Activated naive CD8-positive, alpha-beta T cell treated with anti-CD3 and anti-CD28 coated beads, Interleukin-2, amount 10 ng/mL, durations not matched to agents 7 days and 5 days (primary cell): ENCODE results near the gene GSTO2. TPM values are rescaled to one million over a fixed set of nuclear protein-coding genes. Genes with fewer than 3 reads are reported as not detected.
A peak's percentile ranks its signal among the peaks of the same experiment; 100 is the strongest.

ENCODE experiments used
- ATAC-seq: fragments of 150-1000 bp; cut with Tn5 transposase; one replicate; pipeline ENCODE4 v1.10.0; 2021; ENCODE audit warnings: low read depth, moderate library complexity
- POLR2A ChIA-PET: fragments of 350-600 bp; sonication (Branson Sonifier 250); formaldehyde crosslinking; loops from one replicate; lab custom pipeline; 2021; ENCODE audit warnings: antibody characterized with exemption; lab: Charles Lee
- DNase-seq: peaks from one replicate; pipeline ENCODE4 v3.0.0; 2021
- H3K27ac Mint-ChIP-seq: one replicate; pipeline ENCODE4 v1.8.0; 2022; ENCODE audit warnings: mild to moderate bottlenecking, mixed read lengths
- H3K27me3 Mint-ChIP-seq: one replicate; pipeline ENCODE4 v1.8.0; 2022; ENCODE audit warnings: mild to moderate bottlenecking, moderate library complexity, mixed read lengths
- H3K36me3 Mint-ChIP-seq: one replicate; pipeline ENCODE4 v1.8.0; 2021; ENCODE audit warnings: mild to moderate bottlenecking, mixed read lengths
- H3K4me1 Mint-ChIP-seq: one replicate; pipeline ENCODE4 v1.8.0; 2021; ENCODE audit warnings: mixed read lengths
- H3K4me3 Mint-ChIP-seq: one replicate; pipeline ENCODE4 v1.8.0; 2022; ENCODE audit warnings: mild to moderate bottlenecking, moderate library complexity, mixed read lengths
- H3K9me3 Mint-ChIP-seq: one replicate; pipeline ENCODE4 v1.8.0; 2021; ENCODE audit warnings: mixed read lengths
- total RNA-seq, 2 experiments: library from RNA; stranded (reverse); gene quantifications; one replicate each; pipeline ENCODE4 v1.2.3, GENCODE V29; 2021

GSTO2 gene
- total RNA-seq, 2 experiments from 2014 or later: 1.4 TPM

- ATAC-seq (no peak), DNase-seq (no peak)
- Mint-ChIP-seq H3K36me3 (peaks cover 40% of the 10 kb centered on the region), H3K4me1 (peaks cover 62% of the 10 kb centered on the region), H3K27ac (peak overlapping the region; percentile 37), H3K4me3 (peak overlapping the region; percentile 99), H3K27me3 (no peaks in the 10 kb centered on the region), H3K9me3 (no peaks in the 10 kb centered on the region)
- POLR2A ChIA-PET: interaction anchor here (0.7 to 4.0 kb wide), 5 partner anchors 10 to 366 kb away, joined by 3 to 29 read pairs (median 4); partner anchors contain the start of genes CFAP43, GSTO2 and SFR1
These were observed 12.5 kb upstream of the GSTO2 start for GRCh38 chr10:104256335-104256961.

- Mint-ChIP-seq H3K4me3 (peak overlapping the region; percentile 9), H3K36me3 (peaks cover 41% of the 10 kb centered on the region), H3K4me1 (peaks cover 66% of the 10 kb centered on the region), H3K27ac (no peak overlapping the region), H3K9me3 (no peaks in the 10 kb centered on the region), H3K27me3 (no peaks in the 10 kb centered on the region)
- POLR2A ChIA-PET: interaction anchor here (0.7 to 4.0 kb wide), 3 partner anchors 10 to 367 kb away, joined by 3 to 29 read pairs (median 4); partner anchors contain the start of genes GSTO2 and SFR1
- DNase-seq (no peak), ATAC-seq (no peak)
These were observed 11.7 kb upstream of the GSTO2 start for GRCh38 chr10:104257235-104257634.

- Mint-ChIP-seq H3K4me3 (no peak overlapping the region), H3K36me3 (peaks cover 42% of the 10 kb centered on the region), H3K27ac (no peak overlapping the region), H3K27me3 (no peaks in the 10 kb centered on the region), H3K9me3 (no peaks in the 10 kb centered on the region), H3K4me1 (peaks cover 63% of the 10 kb centered on the region)
- no peak for ATAC-seq
- POLR2A ChIA-PET: no interaction called here
- no peak for DNase-seq
These were observed 10.8 kb upstream of the GSTO2 start for GRCh38 chr10:104258209-104258608.

- Mint-ChIP-seq H3K27ac (peak overlapping the region; percentile 70), H3K4me1 (peaks cover 57% of the 10 kb centered on the region), H3K9me3 (no peaks in the 10 kb centered on the region), H3K4me3 (no peak overlapping the region), H3K27me3 (no peaks in the 10 kb centered on the region), H3K36me3 (peaks cover 47% of the 10 kb centered on the region)
- POLR2A ChIA-PET: no interaction called here
- no peak for ATAC-seq
- no peak for DNase-seq
These were observed 9.5 kb upstream of the GSTO2 start for GRCh38 chr10:104259456-104259855.

- Mint-ChIP-seq H3K27ac (peak overlapping the region; percentile 70), H3K4me1 (peaks cover 59% of the 10 kb centered on the region), H3K9me3 (no peaks in the 10 kb centered on the region), H3K27me3 (no peaks in the 10 kb centered on the region), H3K36me3 (peaks cover 48% of the 10 kb centered on the region), H3K4me3 (peak overlapping the region; percentile 21)
- no peak for DNase-seq
- no peak for ATAC-seq
- POLR2A ChIA-PET: no interaction called here
These were observed 8.8 kb upstream of the GSTO2 start for GRCh38 chr10:104259999-104260774.

- POLR2A ChIA-PET: no interaction called here
- peak; percentile 37 for ATAC-seq
- H3K36me3 Mint-ChIP-seq: peaks cover 51% of the 10 kb centered on the region
- H3K27ac Mint-ChIP-seq: peak overlapping the region; percentile 70
- no peak for DNase-seq
- H3K4me3 Mint-ChIP-seq: peak overlapping the region; percentile 21
- peaks cover 59% of the 10 kb centered on the region for H3K4me1 Mint-ChIP-seq
- H3K27me3 Mint-ChIP-seq: no peaks in the 10 kb centered on the region
- H3K9me3 Mint-ChIP-seq: no peaks in the 10 kb centered on the region
These were observed 8.2 kb upstream of the GSTO2 start for GRCh38 chr10:104260775-104261115.

- no peak for ATAC-seq
- Mint-ChIP-seq H3K4me1 (peaks cover 53% of the 10 kb centered on the region), H3K9me3 (no peaks in the 10 kb centered on the region), H3K27me3 (no peaks in the 10 kb centered on the region), H3K4me3 (no peak overlapping the region), H3K36me3 (peaks cover 60% of the 10 kb centered on the region), H3K27ac (no peak overlapping the region)
- no peak for DNase-seq
- POLR2A ChIA-PET: interaction anchor here (1.0 kb wide), 1 partner anchor 292 kb away, joined by 3 read pairs; no protein-coding TSS in a partner anchor
These were observed 6.9 kb upstream of the GSTO2 start for GRCh38 chr10:104262055-104262454.

GRCh38 chr10:104264783-104265182 is 4.2 kb upstream of the GSTO2 start:
- H3K9me3 Mint-ChIP-seq: no peaks in the 10 kb centered on the region
- no peaks in the 10 kb centered on the region for H3K27me3 Mint-ChIP-seq
- POLR2A ChIA-PET: interaction anchor here (4.9 kb wide), 1 partner anchor 10 kb away, joined by 29 read pairs; the partner anchor contains the start of gene GSTO1
- no peak for ATAC-seq
- H3K4me3 Mint-ChIP-seq: no peak overlapping the region
- H3K27ac Mint-ChIP-seq: no peak overlapping the region
- peaks cover 49% of the 10 kb centered on the region for H3K4me1 Mint-ChIP-seq
- DNase-seq: no peak
- H3K36me3 Mint-ChIP-seq: peaks cover 49% of the 10 kb centered on the region

- peak overlapping the region; percentile 85 for H3K4me3 Mint-ChIP-seq
- POLR2A ChIA-PET: interaction anchor here (0.8 to 4.9 kb wide), 3 partner anchors 13 to 351 kb away, joined by 3 to 29 read pairs (median 3); partner anchors contain the start of genes GSTO1 and ITPRIP
These were observed 1.1 kb upstream of the GSTO2 start for GRCh38 chr10:104267721-104268404.

GRCh38 chr10:104268405-104268712 is 625 bp upstream of the GSTO2 start:
- Mint-ChIP-seq H3K36me3 (peaks cover 30% of the 10 kb centered on the region), H3K4me3 (peak overlapping the region; percentile 85), H3K27me3 (no peaks in the 10 kb centered on the region), H3K9me3 (no peaks in the 10 kb centered on the region), H3K27ac (peak overlapping the region; percentile 86), H3K4me1 (peaks cover 29% of the 10 kb centered on the region)
- ATAC-seq (no peak), DNase-seq (no peak)
- POLR2A ChIA-PET: interaction anchor here (0.9 to 4.9 kb wide), 8 partner anchors 12 to 352 kb away, joined by 3 to 29 read pairs (median 4); partner anchors contain the start of genes CFAP58 and GSTO1

More at GRCh38 chr10:104267721-104268404, 1.1 kb upstream of the GSTO2 start:
- Mint-ChIP-seq H3K27me3 (no peaks in the 10 kb centered on the region), H3K36me3 (peaks cover 30% of the 10 kb centered on the region), H3K27ac (peak overlapping the region; percentile 86), H3K9me3 (no peaks in the 10 kb centered on the region), H3K4me1 (peaks cover 29% of the 10 kb centered on the region)
- DNase-seq (no peak), ATAC-seq (no peak)

GRCh38 chr10:104273286-104273685 is 4.3 kb downstream of the GSTO2 start:
- H3K4me1 Mint-ChIP-seq: peaks cover 7% of the 10 kb centered on the region
- H3K9me3 Mint-ChIP-seq: no peaks in the 10 kb centered on the region
- POLR2A ChIA-PET: no interaction called here
- H3K27ac Mint-ChIP-seq: no peak overlapping the region
- DNase-seq: no peak
- ATAC-seq: no peak
- peaks cover 8% of the 10 kb centered on the region for H3K27me3 Mint-ChIP-seq
- H3K36me3 Mint-ChIP-seq: peaks cover 2% of the 10 kb centered on the region
- H3K4me3 Mint-ChIP-seq: no peak overlapping the region

- Mint-ChIP-seq H3K27me3 (peaks cover 8% of the 10 kb centered on the region), H3K36me3 (no peaks in the 10 kb centered on the region), H3K4me1 (peaks cover 6% of the 10 kb centered on the region), H3K4me3 (no peak overlapping the region), H3K27ac (no peak overlapping the region), H3K9me3 (no peaks in the 10 kb centered on the region)
- DNase-seq: no peak
- POLR2A ChIA-PET: interaction anchor here (1.2 to 1.7 kb wide), 4 partner anchors 8 to 61 kb away, joined by 4 to 8 read pairs (median 6); partner anchors contain the start of gene CFAP43
- ATAC-seq: no peak
These were observed 5.1 kb downstream of the GSTO2 start for GRCh38 chr10:104273899-104274575.
